HG02610 (cell line): ENCODE measurements around the gene NBAS.
"Not testable (repeated sequence)": the region's sequence is repeated elsewhere in the genome, so short reads cannot be mapped to it uniquely, and the experiment has no call there.

Experiments
- ATAC-seq: cut with Tn5 transposase; IDR thresholded peaks from one replicate; pipeline ENCODE4 v1.9.1; 2021; ENCODE audit warnings: mild to moderate bottlenecking, moderate library complexity; ENCODE audit not compliant: unreplicated experiment

Gene NBAS

DNA sequence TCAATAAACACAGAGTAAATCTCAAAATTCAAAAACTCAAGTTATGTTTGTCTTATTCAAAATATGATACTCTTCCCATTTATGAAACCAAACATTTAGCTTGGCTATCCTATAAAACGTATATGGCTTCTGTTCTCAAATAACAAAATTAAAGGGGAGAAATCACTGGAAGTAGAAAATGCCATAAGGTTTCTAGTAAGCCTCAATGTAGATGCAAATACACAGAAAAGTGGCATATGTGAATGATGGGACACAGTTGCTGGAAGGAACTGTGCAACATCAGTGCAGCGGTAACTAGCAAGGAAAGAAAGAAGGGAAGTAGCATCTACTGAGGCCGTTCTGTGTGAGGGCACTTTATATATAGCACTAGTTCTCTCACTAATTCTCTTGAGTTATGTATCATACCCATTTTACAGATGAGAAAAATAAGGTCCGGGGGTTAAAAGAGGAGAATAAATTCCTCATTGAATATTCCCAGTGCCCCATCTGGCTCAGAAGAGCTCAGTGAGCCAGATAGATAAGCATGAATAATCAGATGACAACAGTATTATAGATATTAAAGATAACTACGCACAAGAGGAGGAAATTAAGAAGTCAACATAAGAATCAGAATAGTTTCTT is 27.2 kb downstream of the NBAS start:
- ATAC-seq: no peak

DNA sequence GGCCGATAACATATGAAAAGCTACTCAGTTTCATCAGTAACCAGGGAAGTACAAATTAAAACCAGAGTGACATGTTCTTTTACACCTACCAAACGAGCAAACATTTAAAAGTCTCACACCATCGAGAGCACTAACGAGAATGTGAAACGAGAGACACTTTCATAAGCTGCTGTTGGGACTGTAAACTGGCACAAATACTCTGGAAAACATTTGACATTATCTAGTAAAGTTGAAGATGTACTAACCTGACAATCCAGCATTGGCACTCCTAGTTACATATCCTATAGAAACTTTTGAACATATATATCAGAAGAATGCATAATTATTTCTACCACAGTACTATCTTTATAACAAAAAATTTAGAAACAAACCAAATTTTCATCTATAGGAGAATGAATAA is 28.1 kb downstream of the NBAS start:
- ATAC-seq: no peak

DNA sequence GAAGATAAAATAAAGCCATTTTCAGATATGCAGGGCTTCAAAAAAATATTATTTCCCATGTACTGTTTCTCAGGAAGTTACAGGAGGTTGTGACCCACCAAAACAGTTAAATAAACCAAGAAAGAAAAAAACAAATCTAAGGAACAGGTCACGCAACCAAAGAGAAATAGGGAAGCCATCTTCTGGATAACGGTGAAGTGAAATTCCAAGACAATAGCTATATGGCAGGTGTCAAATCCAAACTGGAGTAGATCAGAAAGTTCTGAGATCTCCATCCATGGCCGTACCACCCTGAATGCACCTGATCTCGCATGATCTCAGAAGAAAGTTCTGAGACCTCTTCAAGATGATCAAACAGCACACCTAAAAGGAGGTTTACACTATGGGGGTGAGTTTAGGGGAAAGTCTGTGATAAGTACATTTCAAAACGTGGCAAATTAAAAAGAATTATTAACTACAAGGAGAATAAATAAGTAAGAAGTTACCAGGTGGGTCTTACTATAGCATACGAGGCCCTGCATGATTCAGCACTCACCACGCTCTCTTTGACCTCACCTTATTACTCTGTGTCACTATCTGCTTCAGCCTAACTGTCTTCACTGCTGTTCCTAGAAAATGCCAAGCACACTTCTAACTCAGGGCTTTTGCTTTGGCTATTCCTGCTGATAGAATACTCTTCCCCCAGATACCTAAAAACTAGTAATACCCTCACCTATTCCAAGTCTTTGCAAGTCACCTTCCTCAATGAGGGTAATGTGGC is 29.9 kb downstream of the NBAS start:
- no peak for ATAC-seq

DNA sequence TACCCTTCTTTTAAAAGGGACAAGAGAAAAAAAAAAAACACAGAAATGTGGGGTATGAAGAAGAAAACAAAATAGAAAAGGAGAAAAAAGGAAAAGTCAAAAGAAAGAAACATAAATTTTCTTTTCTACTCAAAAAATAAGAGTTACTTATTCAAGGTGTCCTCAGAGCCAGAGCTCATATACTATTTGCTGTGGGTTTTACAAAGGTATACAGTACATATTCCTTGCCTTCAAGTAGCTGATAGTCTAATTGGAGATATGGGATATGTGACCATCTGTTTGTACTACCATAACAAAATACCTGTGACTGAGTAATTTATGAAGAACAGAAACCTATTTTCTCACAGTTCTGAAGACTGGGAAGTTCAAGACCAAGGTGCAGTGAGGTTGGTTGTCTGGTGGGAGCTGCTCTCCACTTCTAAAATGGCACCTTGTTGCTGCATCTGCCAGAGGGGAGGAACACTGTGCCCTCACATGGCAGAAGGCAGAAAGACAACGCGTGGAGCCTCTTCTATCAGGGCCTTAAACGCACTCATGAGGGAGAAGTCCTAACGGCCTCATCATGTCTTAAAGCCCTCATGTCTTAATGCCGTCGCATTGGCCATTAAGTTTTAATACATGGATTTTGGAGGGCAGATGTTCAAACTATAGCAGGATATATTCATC is 33.9 kb downstream of the NBAS start:
- ATAC-seq: no peak

DNA sequence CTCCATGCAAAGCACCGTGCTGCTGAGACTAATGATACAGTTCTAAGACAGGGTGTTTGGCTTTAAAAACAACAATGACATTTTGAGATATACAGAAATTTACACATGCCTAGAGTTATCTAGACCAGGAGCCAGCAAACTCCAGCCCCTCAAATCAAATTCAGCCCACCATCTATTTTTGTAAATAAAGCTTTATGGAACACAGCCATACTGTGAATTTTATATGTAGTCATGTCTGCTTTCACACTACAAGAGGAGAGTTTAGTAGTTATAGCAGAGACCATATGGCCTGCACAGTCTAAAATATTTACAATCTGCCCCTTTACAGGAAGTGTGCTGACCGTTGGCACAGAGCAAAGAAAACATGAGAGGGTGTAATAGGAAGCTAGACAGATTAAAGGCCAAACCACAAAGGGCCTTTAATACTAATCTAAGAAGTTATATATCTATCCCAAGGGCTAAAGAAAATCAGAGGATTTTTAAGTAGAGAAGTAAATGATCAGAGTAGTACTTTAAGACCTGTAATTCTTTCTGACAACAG is 39.4 kb downstream of the NBAS start:
- ATAC-seq: no peak

DNA sequence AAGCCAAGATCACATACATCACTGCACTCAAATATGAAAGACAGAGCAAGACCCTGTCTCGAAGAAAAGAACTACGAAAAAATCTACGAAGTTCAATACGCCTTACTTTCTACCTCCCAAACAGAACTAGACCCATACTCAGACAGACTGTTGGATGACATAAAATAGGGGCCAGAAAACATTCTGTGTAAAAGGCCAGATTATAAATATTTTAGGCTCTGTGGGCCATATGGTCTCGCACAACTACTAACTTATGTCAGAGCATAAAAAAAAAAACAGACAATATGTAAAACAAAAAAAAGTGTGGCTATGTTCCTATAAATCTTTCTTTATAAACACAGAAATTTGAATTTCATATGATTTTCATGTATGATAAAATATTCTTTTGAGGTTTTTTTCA is 40.8 kb downstream of the NBAS start:
- ATAC-seq: no peak

DNA sequence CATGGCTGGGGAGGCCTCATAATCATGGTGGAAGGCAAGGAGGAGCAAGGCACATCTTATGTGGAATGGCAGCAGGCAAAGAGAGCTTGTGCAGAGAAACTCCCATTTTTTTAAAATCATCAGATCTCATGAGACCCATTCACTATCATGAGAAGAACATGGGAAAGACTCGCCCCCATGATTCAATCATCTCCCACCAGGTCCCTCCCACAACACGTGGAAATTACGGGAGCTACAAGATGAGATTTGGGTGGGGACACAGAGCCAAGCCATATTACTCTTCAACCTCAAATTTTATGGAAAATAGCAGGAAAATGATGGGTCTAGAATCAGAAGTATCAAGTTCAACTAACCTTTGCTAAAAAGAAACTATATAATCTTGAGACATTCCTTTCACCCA is 42.4 kb downstream of the NBAS start:
- not testable (repeated sequence) for ATAC-seq

DNA sequence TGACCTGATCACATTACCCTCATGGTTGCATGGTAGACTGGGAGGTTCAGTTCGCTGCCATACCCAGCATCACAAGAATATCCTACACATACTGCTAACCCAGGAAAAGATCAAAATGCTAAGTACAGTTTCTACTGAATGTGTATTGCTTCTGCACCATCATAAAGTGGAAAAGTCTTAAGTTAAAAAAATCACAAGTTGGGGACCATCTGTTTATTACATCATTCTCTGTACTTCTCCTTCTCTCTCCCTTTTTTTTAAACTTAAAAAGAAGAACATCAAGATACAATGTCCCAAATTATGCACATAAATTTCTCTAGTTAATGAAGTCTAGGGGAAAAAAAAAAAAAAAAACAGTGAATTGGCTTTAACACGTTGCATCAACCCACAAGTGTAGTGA is 43.3 kb downstream of the NBAS start:
- no peak for ATAC-seq

DNA sequence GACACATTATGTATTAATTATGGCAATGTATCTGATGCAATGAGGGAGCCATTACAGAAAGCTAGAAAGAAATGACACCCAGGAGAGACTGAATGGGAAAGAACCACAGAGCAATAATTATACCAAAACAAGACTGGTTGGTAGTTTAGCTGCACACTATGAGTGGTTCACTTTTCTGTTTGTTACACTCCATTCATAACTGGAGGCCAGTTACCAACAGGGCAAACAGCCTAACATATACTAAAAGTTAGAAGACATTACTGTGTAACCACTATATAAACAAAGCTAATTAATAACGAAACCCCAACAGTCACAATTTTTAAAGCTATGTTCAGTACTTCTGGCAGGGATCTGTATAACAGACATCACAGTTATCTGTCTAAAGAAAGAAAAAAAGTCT is 49.4 kb downstream of the NBAS start:
- ATAC-seq: no peak

DNA sequence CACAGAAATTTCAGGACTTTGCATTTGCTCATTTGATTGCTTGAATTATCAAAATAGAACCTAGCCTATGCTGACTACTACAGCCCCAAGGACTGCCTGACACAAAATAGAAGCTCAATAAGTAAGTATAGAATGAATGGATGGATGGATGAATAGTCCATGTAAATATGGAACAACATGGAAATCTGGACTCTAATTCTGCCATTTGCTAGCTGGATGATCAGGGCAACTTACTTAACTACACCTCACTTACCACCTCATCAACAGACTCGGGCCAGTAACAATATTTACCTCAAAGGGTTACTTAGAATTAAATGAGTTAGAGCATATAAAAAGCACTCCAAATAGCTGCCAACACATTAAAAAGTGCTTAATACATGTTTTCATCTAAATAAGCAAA is 50.6 kb downstream of the NBAS start:
- ATAC-seq: no peak

DNA sequence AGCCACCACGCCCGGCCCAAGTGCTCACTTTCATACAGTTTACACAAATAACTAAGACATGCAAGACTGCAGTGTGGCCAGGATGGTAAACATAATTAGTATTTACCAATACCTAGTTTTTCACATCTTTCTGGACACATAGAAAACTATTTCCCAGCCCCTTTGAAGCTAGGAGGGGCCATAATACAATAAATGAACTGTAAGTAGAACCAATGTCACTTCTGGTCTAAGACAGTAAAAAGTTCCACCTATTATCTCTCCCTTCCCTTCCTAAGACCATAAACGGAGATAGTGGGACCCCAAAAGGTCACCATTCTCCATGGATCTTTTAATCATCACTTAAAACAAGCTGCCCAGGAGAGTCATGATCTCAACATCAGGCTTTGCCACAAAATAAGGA is 51.0 kb downstream of the NBAS start:
- no peak for ATAC-seq

DNA sequence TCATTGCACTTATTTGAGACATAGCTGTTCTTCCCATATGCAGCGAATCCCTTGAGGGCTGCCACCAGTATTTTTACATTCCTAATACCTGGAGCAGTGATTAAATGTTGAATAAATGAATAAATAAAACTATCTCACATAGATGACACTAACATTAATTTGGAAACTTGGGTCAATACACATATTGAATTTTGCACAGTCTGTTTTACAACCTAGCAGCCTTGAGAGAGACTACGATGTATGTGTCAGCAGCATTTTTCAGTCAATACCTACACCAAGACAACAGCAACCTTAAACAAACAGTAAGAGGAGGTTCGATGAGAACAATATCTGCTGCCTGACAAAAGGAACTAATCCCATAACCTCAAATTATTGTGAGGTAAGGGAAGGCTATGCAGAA is 53.4 kb downstream of the NBAS start:
- no peak for ATAC-seq

DNA sequence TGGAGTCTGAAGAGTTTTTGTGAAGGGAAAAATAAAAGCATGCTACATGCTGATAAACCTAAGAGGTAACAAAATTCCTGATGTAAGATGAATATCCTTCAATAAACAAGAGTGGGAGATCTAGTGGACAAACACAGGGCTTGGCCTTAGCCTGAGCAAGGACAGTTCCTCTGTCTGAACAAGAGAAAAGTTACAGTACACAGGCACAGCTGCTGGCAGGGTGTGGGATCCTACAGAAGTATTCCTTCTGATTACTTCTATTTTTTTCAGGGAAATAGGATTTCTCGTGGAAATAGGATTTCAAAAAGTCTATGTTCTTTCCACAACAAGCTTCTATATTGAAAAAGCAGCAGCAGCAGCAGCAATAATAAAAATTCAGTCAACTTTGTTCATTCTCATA is 54.1 kb downstream of the NBAS start:
- no peak for ATAC-seq

DNA sequence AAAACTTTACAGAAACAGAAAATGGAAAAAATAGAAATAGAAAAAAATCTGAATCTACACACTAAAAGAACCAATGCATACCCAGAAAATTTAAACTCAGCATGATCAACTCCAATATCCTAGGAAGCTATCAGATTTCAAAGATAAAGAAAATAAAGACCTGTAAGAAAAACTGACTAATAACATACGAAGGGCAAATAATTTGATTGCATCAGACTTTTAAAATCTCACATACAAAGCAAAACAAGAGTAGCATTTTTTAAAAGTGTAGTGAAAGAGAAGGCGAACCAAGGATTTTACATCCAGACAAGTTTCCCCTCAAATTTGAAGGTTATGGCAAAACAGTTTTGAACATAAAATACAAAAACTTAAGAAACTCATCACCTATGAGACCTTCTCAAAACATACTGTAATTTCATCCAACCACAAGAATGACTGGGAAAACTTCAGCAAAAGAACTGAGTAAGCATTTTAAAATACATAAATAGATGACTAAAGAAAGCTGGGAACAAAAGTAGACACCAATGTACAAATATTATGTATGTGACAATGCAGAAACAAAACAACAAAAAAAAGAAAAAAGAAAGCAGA is 54.8 kb downstream of the NBAS start:
- no peak for ATAC-seq

DNA sequence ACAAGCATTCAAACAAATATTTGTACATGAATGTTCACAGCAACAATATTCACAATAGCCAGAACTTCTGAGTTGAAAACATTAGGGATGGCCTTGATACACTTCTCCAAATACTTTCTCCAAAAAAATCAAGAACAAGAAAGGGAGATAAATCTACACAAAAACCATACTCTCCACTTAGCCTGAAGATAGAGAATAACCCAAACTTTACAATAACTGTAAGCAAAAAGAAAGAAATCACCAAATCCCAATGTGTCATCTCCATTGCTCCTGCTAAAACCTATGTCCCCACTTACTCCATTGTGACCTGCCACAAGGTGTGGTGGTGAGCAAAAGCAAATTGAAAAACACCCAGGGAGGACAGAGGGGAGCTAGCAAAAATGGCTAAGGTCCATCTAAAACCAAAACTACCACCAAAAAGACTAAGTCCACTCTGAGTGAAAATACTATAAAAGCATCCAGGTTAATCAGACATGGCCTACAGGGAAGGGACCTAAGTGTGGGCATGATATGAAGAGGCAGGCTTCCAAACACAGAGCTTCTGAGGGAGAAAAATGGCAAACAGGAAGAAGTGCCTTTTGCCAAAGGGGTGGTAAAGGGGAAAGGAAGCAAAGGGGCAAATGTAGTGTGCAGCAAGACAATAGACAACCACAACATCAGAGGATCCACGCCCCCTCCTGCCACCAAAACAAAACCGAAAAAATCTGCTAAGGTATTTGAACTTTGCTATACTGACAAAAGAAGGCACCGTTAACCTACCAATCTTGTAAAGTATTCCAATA is 56.1 kb downstream of the NBAS start:
- no peak for ATAC-seq

DNA sequence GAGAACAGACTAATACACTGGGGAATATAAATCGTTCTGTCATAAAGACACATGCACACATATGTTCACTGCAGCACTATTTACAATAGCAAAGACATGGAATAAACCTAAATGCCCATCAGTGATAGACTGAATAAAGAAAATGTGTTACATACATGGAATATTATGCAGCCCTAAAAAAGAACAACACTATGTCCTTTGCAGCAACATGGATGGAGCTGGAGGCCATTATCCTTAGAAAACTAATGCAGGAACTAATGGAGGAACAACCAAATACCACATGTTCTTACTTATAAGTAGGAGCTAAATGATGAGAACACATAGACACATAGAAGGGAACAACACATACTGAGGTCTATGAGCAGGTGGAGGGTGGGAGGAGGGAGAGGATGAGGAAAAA is 61.9 kb downstream of the NBAS start:
- not testable (repeated sequence) for ATAC-seq

DNA sequence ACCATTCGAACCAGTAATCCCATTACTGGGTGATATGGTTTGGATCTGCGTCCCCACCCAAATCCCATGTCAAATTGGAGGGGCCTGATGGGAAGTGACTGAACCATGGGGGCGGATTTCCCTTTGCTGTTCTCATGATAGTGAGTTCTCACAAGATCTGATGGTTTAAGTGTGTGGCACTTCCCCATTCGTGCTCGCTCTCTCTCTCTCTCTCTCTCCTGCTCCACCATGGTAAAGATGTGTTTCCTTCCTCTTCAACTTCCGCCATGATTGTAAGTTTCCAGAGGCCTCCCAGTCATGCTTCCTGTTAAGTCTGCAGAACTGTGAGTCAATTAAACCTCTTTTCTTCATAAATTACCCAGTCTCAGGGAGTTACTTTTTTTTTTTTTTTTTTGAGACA is 62.6 kb downstream of the NBAS start:
- no peak for ATAC-seq

DNA sequence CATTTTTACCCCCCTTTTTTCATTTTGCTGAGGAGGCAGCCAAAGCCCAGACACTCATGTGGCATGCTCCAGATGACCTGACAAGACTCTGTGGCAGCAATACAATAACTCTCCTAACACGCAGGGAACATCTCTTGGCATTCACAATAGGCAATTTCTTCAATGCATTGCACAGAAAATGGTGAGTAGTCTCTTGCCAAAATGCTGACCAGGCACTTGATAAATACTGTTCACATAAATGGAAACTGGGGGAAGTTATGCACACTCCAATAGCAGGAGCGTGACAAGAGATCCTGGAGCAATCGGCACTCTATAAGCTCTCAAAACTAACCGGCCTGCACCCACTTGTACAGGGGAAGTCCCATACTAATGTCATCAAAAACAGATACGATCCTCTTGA is 66.3 kb downstream of the NBAS start:
- ATAC-seq: no peak

DNA sequence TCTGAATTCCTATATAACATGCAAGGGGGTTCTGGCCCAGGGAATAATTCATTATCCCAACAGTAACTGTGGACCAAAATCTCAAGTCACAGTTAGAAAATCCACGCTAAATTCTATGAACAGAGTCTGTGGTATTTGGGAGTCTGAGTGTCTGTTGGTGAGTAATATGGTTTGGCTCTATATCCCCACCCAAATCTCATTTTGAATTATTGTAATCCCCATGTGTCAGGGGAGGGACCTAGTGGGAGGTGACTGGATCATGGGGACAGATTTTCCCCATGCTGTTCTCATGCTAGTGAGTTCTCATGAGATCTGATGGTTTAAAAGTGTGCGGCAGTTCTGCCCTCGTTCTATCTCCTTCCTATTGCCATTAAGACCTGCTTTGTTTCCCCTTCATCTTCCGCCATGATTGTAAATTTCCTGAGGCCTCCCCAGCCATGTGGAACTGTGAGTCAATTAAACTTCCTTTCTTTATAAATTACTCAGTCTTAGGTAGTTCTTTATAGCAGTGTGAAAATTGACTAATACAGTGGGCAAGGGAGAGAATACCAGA is 68.3 kb downstream of the NBAS start:
- ATAC-seq: no peak

DNA sequence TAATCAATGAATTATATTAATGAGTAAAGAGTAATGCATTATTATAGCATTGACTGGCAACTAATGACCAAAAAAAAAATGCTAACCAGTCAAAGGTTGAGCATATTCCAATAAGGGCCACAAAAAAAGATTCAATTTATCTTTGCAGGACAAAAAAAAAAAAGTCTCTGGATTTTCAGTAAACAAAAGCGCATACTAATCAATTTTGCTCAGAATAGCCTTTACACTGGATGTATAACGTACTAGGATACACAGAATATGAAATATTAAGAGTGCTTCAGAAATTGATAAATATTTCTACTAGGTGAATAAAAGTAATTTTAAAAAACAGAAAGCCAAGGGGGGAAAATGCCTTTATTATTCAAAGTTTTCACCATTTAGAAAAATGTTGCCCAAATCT is 74.4 kb downstream of the NBAS start:
- ATAC-seq: no peak

DNA sequence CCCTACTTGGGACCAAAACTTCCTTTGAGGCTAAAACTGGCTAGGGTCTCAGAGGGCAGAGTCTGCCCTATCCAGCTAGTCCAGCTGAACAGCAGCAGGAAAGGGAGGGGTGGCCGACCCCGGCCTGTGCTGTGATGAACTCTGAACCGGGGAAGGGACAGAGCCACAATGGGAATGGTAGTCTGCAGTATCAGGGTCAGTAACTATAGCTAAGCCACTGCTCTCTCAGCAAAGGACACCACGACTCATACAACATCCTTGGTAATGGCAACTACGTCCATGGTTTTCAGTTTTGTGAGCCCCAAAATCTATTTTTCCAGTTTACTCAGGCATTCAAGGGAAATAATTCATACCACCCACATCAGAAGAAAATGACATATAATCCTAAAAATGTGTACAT is 75.2 kb downstream of the NBAS start:
- no peak for ATAC-seq
